Gastroesophageal sphincter (tissue), 4 donors: ENCODE results near the gene PPME1. TPM values are rescaled to one million over a fixed set of nuclear protein-coding genes. Genes with fewer than 3 reads are reported as not detected.
"Not testable (repeated sequence)": the region's sequence is repeated elsewhere in the genome, so short reads cannot be mapped to it uniquely, and the experiment has no call there.

Experiments used
- ATAC-seq: fragments of 150-250 bp; one replicate; pipeline ENCODE4 v1.9.1; 2016; ENCODE audit warnings: mild to moderate bottlenecking, moderate library complexity
- H3K27ac ChIP-seq, 4 donors: fragments of 200-600 bp; sonication (generic) in 3 of 4; 1 replicate in 3 of 4; 2 replicates in 1 of 4; pipeline ENCODE4 v1.5.1; 2016 to 2019
- H3K27me3 ChIP-seq: fragments of 200-600 bp; sonication (generic); one replicate; pipeline ENCODE4 v1.5.1; 2019
- H3K36me3 ChIP-seq, 2 donors: fragments of 200-600 bp; sonication (generic); one replicate each; pipeline ENCODE4 v1.5.1; 2019; ENCODE audit warnings: control low read depth in 1 of 2
- H3K4me1 ChIP-seq, 3 donors: fragments of 200-600 bp; sonication (generic); 1 replicate in 2 of 3; 2 replicates in 1 of 3; pipeline ENCODE4 v1.5.1; 2016 to 2019; ENCODE audit warnings: control low read depth in 2 of 3
- H3K4me3 ChIP-seq, 2 donors: fragments of 200-600 bp; sonication (generic); one replicate each; pipeline ENCODE4 v1.5.1; 2019; ENCODE audit warnings: mild to moderate bottlenecking in 1 of 2, moderate library complexity in 1 of 2
- H3K9me3 ChIP-seq, 3 donors: fragments of 200-600 bp; sonication (generic); one replicate each; pipeline ENCODE4 v1.5.1; 2017 to 2019; ENCODE audit warnings: control low read depth in 2 of 3
- EP300 ChIP-seq: sonication (generic); formaldehyde crosslinking; IDR thresholded peaks from one replicate; pipeline ENCODE4 v1.6.1; 2017; ENCODE audit warnings: antibody characterized with exemption, mild to moderate bottlenecking
- POLR2A ChIP-seq, 2 donors: fragments of 450-650 bp; IDR thresholded peaks; one replicate each; pipeline ENCODE4 v1.6.1; 2017; ENCODE audit warnings: antibody characterized with exemption in 2 of 2, mild to moderate bottlenecking in 2 of 2, moderate library complexity in 1 of 2
- POLR2AphosphoS5 ChIP-seq: sonication (generic); formaldehyde crosslinking; IDR thresholded peaks from one replicate; pipeline ENCODE4 v1.6.1; 2017; ENCODE audit warnings: antibody characterized with exemption
- WGBS, 2 donors: methylation state at CpG; one replicate each; pipeline ENCODE4 v1.1.5; 2018; ENCODE audit warnings: low coverage in 1 of 2; 5-methylcytosine and 5-hydroxymethylcytosine counted together
- total RNA-seq, 4 donors: library from RNA; depleted of rRNA; stranded (reverse); fragments of >200 nt; gene quantifications; one replicate each; pipeline ENCODE4 v1.1.0, GENCODE V29; 2016
- TF ChIP-seq, protein P1 (sequence below), 4 experiments: fragments of 200-600 bp in 2 of 4; fragments of 450-650 bp in 2 of 4; sonication (generic) in 1 of 4; IDR thresholded peaks; one replicate each; pipeline ENCODE4 v1.5.1; 2017 to 2019; ENCODE audit warnings: antibody characterized with exemption in 4 of 4, mild to moderate bottlenecking in 2 of 4, moderate library complexity in 2 of 4

The PPME1 gene, protein sequence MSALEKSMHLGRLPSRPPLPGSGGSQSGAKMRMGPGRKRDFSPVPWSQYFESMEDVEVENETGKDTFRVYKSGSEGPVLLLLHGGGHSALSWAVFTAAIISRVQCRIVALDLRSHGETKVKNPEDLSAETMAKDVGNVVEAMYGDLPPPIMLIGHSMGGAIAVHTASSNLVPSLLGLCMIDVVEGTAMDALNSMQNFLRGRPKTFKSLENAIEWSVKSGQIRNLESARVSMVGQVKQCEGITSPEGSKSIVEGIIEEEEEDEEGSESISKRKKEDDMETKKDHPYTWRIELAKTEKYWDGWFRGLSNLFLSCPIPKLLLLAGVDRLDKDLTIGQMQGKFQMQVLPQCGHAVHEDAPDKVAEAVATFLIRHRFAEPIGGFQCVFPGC
- total RNA-seq: 10 to 100 TPM; 27.1 to 45.3 (median 32.0) TPM

DNA sequence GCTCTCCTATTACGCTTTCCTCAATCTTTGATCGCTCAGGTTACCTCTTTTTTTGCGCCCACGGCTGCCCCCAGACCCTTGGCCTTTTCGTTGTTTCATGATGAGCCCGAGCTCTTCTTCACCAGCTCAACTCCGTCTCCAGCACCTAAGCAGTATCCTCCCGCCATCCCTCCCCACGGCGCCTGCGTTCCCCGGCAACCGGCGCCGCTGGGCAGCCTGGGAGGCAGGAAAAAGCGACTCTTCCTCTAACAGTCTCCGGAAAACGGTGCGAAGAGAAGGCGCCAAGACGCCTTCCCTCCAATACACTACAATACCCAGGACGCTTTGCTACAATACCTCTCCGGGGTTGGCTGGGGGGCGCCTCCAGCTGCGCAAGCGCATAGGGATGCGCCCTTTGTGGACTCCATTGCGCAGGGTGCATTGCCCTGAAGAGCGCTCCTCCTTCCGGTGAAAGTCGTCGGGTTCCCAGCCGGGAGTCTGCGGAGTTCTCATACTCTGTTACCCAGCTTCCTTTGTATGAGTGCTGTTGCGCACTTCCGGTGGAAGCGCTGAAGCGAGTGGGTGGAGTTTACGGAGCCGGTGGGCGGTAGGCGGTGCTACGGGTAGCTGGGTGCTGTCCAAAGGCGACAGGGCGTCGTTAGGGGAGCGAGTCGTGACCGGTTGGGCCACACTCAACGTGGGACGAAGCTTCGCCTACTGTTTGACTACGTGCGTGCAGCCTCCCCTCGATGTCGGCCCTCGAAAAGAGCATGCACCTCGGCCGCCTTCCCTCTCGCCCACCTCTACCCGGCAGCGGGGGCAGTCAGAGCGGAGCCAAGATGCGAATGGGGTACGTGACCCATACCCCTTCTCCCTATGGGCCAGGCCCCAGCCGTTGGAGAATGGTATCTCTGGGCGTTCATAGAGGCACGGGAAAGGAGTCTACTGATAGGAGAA, at the start of gene PPME1, which contains the start of gene C2CD3:
Gene PPME1 (plus strand): TSS at position 596 of the 936 bp plus-strand sequence. CDS start 133 bp downstream, at position 729.
Gene C2CD3 (minus strand): TSS at position 309 of the 936 bp plus-strand sequence. CDS start 210 bp downstream, at position 99.
- Histone ChIP-seq H3K9me3 (no peaks in the 10 kb centered on the region), H3K4me3 (peak within 1 kb of the TSS; percentile 75 to 76), H3K27me3 (no peaks in the 10 kb centered on the region), H3K27ac (peak within 1 kb of the TSS; percentile 79 to 91 (median 90)), H3K36me3 (peaks cover 0 to 24% of the 10 kb centered on the region in 2 donors), H3K4me1 (peaks cover 5 to 45% (median 12%) of the 10 kb centered on the region in 3 donors)
- peak; percentile 80 for TF ChIP-seq POLR2AphosphoS5
- TF ChIP-seq, protein P1, sequence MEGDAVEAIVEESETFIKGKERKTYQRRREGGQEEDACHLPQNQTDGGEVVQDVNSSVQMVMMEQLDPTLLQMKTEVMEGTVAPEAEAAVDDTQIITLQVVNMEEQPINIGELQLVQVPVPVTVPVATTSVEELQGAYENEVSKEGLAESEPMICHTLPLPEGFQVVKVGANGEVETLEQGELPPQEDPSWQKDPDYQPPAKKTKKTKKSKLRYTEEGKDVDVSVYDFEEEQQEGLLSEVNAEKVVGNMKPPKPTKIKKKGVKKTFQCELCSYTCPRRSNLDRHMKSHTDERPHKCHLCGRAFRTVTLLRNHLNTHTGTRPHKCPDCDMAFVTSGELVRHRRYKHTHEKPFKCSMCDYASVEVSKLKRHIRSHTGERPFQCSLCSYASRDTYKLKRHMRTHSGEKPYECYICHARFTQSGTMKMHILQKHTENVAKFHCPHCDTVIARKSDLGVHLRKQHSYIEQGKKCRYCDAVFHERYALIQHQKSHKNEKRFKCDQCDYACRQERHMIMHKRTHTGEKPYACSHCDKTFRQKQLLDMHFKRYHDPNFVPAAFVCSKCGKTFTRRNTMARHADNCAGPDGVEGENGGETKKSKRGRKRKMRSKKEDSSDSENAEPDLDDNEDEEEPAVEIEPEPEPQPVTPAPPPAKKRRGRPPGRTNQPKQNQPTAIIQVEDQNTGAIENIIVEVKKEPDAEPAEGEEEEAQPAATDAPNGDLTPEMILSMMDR (IDR thresholded peaks at IDR 0.05): peak in 2 of 4 experiments; percentile 36 to 48
- TF ChIP-seq EP300: no peak
- peak; percentile 55 to 65 for TF ChIP-seq POLR2A (IDR thresholded peaks at IDR 0.05)
- WGBS, 2 donors: 0 to 1% methylated on average over 16 to 21 of the region's 68 CpGs
- peak; percentile 99 for ATAC-seq

DNA sequence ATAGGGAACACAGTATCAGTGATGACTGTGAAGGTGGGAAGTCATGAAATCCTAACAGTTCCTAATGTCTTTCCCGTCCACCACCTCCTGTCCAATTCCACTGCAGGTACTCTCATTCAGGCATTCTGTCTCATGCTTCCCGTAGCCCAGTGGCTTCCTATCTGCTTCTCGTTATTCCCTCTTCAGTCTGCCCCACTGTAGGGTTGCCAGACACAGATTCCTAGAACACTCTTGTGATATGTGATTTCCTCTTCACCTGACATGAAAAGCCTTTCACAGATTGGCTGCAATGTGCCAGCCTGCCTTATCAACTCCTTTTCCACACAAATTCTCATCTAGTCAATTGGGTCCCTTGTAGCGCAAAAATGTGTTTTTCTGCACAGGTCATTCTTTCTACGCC, 49.3 kb upstream of the PPME1 start:
- no peaks in the 10 kb centered on the region for H3K27me3 ChIP-seq
- no peak overlapping the region for H3K27ac ChIP-seq
- no peaks in the 10 kb centered on the region for H3K9me3 ChIP-seq
- no peaks in the 10 kb centered on the region for H3K4me1 ChIP-seq
- 92 to 98% methylated on average over 5 of the region's 5 CpGs for WGBS, 2 donors
- TF ChIP-seq EP300 (no peak), POLR2A (IDR thresholded peaks at IDR 0.05) (no peak), POLR2AphosphoS5 (no peak)
- TF ChIP-seq, protein P1 (IDR thresholded peaks at IDR 0.05): no peak
- H3K36me3 ChIP-seq: peaks cover 0 to 38% of the 10 kb centered on the region in 2 donors
- ATAC-seq: no peak
- no peak overlapping the region for H3K4me3 ChIP-seq

DNA sequence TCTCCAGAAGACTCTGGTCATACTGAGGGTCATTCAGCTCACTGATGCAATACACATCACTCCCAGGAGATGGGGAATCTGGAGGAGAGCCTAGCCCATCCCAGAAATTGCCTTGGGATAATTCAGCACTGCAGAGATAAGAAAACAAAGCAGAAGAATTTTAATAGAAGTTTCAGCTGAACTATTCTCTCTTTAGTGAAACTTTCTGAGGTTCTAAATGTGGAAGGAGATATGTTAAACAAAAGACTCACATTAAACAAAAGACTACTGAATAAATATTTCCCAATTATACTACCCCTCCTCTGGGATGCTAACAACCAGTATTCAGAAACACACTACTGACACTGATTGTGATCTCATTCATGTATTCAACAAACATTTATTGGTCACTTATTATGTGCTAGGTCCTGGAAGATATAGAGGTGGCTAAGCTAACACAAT, 48.1 kb upstream of the PPME1 start:
- Histone ChIP-seq H3K9me3 (no peaks in the 10 kb centered on the region), H3K27me3 (no peaks in the 10 kb centered on the region), H3K27ac (no peak overlapping the region), H3K4me3 (no peak overlapping the region), H3K36me3 (peaks cover 0 to 30% of the 10 kb centered on the region in 2 donors), H3K4me1 (no peaks in the 10 kb centered on the region)
- TF ChIP-seq, protein P1 (IDR thresholded peaks at IDR 0.05): no peak
- TF ChIP-seq POLR2A (IDR thresholded peaks at IDR 0.05) (no peak), EP300 (no peak), POLR2AphosphoS5 (no peak)
- ATAC-seq: no peak

DNA sequence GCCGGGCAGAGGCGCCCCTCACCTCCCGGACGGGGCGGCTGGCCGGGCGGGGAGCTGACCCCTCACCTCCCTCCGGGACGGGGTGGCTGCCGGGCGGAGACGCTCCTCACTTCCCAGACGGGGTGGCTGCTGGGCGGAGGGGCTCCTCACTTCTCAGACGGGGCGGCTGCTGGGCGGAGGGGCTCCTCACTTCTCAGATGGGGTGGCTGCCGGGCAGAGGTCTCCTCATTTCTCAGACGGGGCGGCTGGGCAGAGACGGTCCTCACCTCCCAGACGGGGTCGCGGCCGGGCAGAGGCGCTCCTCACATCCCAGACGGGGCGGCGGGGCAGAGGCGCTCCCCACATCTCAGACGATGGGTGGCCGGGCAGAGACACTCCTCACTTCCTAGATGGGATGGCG, 42.0 kb upstream of the PPME1 start:
- H3K27me3 ChIP-seq, H3K4me3 ChIP-seq, H3K4me1 ChIP-seq, ATAC-seq, H3K27ac ChIP-seq, H3K9me3 ChIP-seq: not testable (repeated sequence)
- H3K36me3 ChIP-seq: peaks cover 0 to 49% of the 10 kb centered on the region in 2 donors
- no CpG with 5 or more reads among the region's 33 CpGs for WGBS, 2 donors

DNA sequence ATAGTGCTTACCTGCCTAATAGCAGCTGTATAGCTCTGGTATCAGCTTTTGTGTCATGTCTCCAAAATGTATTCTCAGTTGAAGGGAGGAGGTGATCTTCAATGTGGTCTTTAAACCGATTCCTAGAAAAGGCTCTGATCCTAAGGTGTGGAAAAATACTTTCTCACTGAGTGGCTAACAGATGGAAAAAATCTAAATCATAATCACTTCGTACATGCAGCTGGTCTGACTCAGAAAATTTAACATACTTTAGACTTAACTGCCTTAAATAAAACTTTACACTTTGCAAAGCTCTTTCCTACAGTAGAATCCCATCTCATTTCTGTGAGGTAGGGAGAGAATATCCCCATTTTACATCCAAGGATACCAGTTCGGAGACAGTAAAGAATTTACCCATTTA, 38.3 kb upstream of the PPME1 start:
- no peaks in the 10 kb centered on the region for H3K27me3 ChIP-seq
- 67 to 71% methylated on average over 3 of the region's 3 CpGs for WGBS, 2 donors
- peaks cover 0 to 63% of the 10 kb centered on the region in 2 donors for H3K36me3 ChIP-seq
- H3K4me1 ChIP-seq: peaks cover 0 to 1% (median 0%) of the 10 kb centered on the region in 3 donors
- no peak for TF ChIP-seq EP300
- TF ChIP-seq POLR2A (IDR thresholded peaks at IDR 0.05): no peak
- no peak for TF ChIP-seq POLR2AphosphoS5
- TF ChIP-seq, protein P1 (IDR thresholded peaks at IDR 0.05): no peak
- no peak for ATAC-seq
- no peak overlapping the region for H3K4me3 ChIP-seq
- no peaks in the 10 kb centered on the region for H3K9me3 ChIP-seq
- no peak overlapping the region for H3K27ac ChIP-seq
